GM21723 (cell line): ENCODE measurements around the gene INPP5E.

ENCODE experiments used
- ATAC-seq: cut with Tn5 transposase; IDR thresholded peaks from one replicate; pipeline ENCODE4 v1.9.1; 2021; ENCODE audit warnings: mild to moderate bottlenecking, moderate library complexity; ENCODE audit not compliant: unreplicated experiment

The INPP5E gene

GRCh38 chr9:136392538-136393449 lies 46.9 kb downstream of the INPP5E start:
- ATAC-seq = no peak

DNA sequence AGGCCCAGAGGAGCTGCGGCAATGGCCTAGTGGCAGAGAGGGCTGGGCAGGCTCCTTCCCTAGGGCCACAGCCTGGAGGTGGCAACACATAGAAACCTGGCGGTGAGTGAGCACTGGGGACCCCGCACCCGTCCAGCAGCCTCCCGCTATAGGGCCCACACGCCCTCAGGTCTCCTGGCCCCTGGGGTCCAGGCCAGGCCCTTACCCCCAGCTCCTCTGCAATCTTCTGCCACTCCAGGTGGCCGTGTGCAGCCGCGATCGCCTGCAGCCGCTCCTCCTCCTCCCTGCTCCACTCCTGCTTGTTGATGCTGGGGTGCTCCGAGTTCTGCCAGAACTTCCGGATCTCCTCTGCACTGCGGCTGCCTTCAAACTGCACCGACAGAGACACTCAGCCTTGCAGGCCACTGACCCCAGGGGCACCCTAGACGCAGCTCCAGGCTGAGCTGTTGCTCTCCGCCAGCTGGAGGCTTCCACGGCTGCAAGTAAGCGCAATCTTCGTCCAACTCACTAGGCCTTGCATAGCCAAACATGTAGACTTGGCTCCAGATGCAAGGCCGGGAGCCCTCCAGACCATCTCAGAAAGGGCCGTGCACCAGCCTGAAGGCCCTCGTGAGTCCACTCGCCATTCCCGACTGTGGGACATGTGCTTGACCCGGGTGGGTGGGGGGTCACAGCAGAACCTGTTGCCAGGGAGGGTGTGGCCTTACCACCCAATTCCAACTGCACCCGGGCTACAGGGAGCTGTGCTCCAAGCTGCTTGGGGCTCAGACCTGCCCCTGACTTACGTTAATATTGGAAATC lies 47.7 kb downstream of the INPP5E start:
- ATAC-seq = no peak

DNA sequence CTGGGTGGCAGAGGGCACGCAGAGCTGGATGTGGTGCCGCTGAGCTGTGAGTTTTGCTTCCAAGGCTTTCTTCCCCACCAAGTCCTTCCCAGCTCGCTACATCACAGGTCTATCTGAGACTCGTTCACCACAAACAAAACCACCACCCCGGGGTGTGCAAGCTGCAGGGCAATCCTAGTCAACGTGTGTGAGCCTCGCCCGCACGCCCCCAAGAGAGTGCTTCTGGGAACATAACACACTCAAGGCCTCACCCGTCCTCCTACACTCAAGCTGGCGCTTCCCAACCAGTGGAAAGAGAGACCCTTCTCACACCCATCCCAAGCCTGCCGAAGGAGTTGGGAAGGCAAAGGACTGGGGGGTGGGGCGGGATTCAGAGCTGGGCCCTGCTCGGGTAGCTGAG lies 50.2 kb downstream of the INPP5E start:
- ATAC-seq = no peak

- no peak for ATAC-seq
Measured at GRCh38 chr9:136387217-136387616, 52.4 kb downstream of the INPP5E start.

DNA sequence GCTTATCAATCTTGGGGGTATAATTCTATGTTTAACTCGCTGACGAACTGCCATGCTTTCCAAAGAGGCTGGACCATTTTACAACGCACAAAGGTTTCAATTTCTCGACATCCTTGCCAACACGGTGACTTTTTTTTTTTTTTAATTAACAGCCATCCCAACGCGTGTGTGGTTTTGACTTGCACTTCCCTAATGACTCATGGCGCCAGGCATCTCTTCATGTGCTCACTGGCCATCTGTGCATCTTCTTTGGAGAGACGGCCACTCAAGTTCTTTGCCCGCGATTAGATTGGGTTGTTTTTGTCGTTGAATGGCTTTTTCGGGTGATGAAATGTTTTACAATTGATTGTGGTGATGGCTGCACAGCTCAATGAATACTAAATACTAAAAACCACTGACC lies 53.6 kb downstream of the INPP5E start:
- no peak for ATAC-seq

- ATAC-seq = no peak
Measured at GRCh38 chr9:136385015-136385414, 54.6 kb downstream of the INPP5E start.

GRCh38 chr9:136383436-136383835 lies 56.2 kb downstream of the INPP5E start:
- ATAC-seq = no peak

DNA sequence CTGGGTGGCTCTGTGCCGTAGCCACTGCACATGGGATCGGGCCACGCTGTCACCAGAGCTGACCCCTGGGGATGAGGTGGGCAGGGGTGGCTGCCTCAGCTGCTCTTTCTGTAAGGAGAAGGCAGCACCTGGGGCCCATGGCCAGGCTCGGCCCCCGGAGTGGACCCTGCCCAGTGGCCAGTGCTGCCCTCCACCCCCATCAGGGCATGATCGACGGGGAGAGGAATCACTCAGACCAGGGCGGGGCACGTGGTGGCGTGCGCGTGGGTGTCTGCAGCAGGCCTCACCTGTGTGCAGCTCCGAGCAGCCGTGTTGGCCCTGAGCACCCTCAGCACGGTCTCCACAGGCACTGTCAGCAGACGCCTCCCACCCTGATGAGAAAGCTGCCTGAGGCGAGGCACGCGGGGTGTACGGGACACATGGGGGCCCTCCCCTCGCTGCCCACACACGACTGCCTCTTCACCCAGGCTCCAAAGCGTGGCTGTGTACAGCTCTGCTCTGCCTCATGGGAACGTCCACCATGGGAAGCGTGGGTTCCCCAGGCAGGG lies 57.6 kb downstream of the INPP5E start:
- ATAC-seq = no peak

- ATAC-seq = no peak
Measured at GRCh38 chr9:136381311-136381710, 58.3 kb downstream of the INPP5E start.

DNA sequence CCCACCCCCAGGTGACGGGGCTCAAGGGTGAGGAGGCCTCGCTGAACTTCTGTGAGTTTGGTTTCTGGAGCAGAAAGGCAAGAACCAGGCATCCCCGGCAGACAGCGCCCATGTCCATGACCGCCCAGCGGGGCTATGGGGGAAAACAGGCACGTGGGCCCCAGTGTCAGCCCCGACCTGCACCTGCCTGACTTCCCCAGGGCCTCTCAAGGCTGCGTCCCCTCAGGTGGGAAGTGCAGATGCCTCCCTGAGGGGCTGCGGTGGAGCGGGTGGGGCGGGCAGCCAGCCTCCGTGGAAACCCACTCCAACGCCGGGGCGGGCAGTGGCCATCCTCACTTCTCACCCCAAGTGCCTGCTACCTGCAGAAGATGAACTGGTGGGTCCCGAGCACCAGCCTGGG lies 59.3 kb downstream of the INPP5E start:
- ATAC-seq = no peak

DNA sequence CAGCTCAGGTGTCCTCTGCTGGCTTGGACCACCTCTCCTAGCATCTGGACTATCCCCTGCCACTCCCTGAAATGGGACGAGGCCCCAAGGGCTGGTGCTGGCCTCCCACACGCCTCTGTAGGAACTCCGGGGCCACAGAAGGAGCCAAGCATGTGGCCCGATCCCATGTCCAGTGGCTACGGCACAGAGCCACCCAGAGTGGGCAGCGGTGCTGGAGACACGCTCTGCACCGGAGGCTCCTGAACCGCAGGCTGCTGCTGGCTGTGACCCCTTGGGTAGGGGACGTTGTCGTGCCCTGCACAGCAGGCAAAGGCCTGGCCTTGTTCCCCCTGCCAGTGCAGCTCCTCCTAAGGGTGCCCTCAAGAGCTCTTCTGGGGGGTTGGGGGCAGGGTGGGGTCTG lies 59.8 kb downstream of the INPP5E start:
- no peak for ATAC-seq

GRCh38 chr9:136379401-136379800 lies 60.2 kb downstream of the INPP5E start:
- ATAC-seq = no peak

DNA sequence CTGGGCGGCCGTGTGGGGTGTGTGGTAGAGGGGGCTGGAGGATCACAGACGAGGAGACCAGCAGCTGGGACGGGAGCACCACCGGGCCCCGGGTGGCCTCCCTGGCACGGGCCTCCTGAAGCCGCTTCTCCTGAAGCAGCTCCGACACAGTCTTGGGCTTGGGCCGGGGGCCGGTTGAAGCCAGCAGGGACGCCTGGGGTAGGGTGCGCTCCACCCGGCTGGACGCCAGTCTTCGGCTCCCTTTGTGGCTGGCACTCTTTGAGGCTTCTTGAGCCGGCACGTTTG lies 60.7 kb downstream of the INPP5E start:
- no peak for ATAC-seq
